Spleen (tissue), 7 donors: ENCODE measurements around the gene GMPPB.

Experiments
- CTCF ChIP-seq, 11 experiments: fragments of 200-600 bp in 7 of 11; fragments of 450-650 bp in 4 of 11; sonication (generic) in 4 of 11; IDR thresholded peaks in 8 of 11; conservative IDR thresholded peaks in 3 of 11; 1 replicate in 7 of 11; 2 replicates in 4 of 11; pipeline versions ENCODE4 v1.4.0 to v1.8.0; 2016 to 2021; ENCODE audit warnings: antibody characterized with exemption in 11 of 11, inconsistent platforms in 4 of 11, mild to moderate bottlenecking in 1 of 11
- POLR2A ChIP-seq, 3 donors: fragments of 450-650 bp; IDR thresholded peaks; one replicate each; pipeline ENCODE4 v1.5.1; 2017; ENCODE audit warnings: antibody characterized with exemption in 3 of 3, mild to moderate bottlenecking in 1 of 3
- POLR2AphosphoS5 ChIP-seq, 3 donors: sonication (generic); formaldehyde crosslinking; IDR thresholded peaks; one replicate each; pipeline ENCODE4 v1.5.1; 2017; ENCODE audit warnings: antibody characterized with exemption in 3 of 3
- donor health status: DM: no; HTN: no; CAD: no; lungs with moderate emphysema.
- donor health status: DM: no; HTN: no; CAD: no.
- donor health status: DM: no; HTN: no; CAD: no.

- no peak for TF ChIP-seq CTCF (IDR thresholded peaks at IDR 0.05 in 8 of 11, conservative IDR thresholded peaks at IDR 0.05 in 3 of 11)
- TF ChIP-seq POLR2AphosphoS5 (IDR thresholded peaks at IDR 0.05) = no peak
- TF ChIP-seq POLR2A (IDR thresholded peaks at IDR 0.05) = no peak
These were observed 45.6 kb upstream of the GMPPB start for GRCh38 chr3:49769286-49769915.
